Panc1 (cell line): Measurements from ENCODE around the gene RPL3.

ENCODE experiments used
- POLR2AphosphoS5 ChIP-seq: IDR thresholded peaks from 2 replicates; pipeline ENCODE4 v1.6.1; 2012; ENCODE audit warnings: mild to moderate bottlenecking, low read depth, low read length, moderate library complexity
- TCF7L2 ChIP-seq: IDR thresholded peaks from 2 replicates; pipeline ENCODE4 v1.6.1; 2011; ENCODE audit warnings: mild to moderate bottlenecking, low read depth, low read length, inconsistent platforms
- TF ChIP-seq, protein P1 (sequence below): fragments of 450-650 bp; IDR thresholded peaks from 2 replicates; pipeline ENCODE4 v1.5.1; 2017; ENCODE audit warnings: mild to moderate bottlenecking
- TF ChIP-seq, protein P2 (sequence below), 2 experiments: IDR thresholded peaks; 2 replicates each; pipeline ENCODE4 v1.6.1; 2011 to 2012; ENCODE audit warnings: low read depth in 2 of 2, control low read depth in 1 of 2, low read length in 1 of 2, mild to moderate bottlenecking in 1 of 2, moderate library complexity in 1 of 2; ENCODE audit not compliant: insufficient read depth in 1 of 2

DNA sequence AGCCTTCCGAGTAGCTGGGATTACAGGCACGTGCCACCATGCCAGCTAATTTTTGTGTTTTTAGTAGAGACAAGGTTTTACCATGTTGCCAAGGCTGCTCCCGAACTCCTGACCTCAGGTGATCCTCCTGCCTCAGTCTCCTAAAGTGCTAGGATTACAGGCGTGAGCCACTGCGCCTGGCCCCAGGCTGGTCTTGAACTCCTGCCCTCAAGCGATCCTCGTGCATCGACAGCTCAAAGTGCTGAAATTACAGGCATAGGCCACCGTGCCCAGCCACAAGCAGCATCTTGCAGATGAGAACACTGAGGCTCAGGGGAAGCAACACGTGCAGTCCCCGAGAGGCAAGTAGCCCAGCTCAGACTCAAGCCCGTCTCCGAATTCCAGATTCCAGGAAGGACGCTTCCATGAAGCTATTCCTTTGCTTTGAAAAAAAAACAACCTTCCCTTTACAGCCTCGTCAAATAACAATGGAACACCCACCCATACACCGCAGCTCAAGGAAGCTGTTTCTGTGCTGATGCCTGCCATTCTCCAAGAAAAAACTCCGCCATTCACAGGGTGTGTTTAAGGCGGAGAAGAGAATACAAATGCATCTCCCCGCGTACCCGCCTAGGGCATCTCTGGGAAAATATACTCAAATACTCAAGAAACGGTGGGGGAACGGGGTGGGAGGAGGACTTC, 40.1 kb downstream of the RPL3 start:
- TF ChIP-seq, protein P1, sequence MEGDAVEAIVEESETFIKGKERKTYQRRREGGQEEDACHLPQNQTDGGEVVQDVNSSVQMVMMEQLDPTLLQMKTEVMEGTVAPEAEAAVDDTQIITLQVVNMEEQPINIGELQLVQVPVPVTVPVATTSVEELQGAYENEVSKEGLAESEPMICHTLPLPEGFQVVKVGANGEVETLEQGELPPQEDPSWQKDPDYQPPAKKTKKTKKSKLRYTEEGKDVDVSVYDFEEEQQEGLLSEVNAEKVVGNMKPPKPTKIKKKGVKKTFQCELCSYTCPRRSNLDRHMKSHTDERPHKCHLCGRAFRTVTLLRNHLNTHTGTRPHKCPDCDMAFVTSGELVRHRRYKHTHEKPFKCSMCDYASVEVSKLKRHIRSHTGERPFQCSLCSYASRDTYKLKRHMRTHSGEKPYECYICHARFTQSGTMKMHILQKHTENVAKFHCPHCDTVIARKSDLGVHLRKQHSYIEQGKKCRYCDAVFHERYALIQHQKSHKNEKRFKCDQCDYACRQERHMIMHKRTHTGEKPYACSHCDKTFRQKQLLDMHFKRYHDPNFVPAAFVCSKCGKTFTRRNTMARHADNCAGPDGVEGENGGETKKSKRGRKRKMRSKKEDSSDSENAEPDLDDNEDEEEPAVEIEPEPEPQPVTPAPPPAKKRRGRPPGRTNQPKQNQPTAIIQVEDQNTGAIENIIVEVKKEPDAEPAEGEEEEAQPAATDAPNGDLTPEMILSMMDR, result no peak
- TF ChIP-seq, protein P2, sequence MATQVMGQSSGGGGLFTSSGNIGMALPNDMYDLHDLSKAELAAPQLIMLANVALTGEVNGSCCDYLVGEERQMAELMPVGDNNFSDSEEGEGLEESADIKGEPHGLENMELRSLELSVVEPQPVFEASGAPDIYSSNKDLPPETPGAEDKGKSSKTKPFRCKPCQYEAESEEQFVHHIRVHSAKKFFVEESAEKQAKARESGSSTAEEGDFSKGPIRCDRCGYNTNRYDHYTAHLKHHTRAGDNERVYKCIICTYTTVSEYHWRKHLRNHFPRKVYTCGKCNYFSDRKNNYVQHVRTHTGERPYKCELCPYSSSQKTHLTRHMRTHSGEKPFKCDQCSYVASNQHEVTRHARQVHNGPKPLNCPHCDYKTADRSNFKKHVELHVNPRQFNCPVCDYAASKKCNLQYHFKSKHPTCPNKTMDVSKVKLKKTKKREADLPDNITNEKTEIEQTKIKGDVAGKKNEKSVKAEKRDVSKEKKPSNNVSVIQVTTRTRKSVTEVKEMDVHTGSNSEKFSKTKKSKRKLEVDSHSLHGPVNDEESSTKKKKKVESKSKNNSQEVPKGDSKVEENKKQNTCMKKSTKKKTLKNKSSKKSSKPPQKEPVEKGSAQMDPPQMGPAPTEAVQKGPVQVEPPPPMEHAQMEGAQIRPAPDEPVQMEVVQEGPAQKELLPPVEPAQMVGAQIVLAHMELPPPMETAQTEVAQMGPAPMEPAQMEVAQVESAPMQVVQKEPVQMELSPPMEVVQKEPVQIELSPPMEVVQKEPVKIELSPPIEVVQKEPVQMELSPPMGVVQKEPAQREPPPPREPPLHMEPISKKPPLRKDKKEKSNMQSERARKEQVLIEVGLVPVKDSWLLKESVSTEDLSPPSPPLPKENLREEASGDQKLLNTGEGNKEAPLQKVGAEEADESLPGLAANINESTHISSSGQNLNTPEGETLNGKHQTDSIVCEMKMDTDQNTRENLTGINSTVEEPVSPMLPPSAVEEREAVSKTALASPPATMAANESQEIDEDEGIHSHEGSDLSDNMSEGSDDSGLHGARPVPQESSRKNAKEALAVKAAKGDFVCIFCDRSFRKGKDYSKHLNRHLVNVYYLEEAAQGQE (IDR thresholded peaks at IDR 0.05; ENCODE audit: insufficient read depth in 1 of 2, low read depth in 2 of 2, low read length in 1 of 2), result no peak
- TF ChIP-seq POLR2AphosphoS5 (no peak), TCF7L2 (no peak)
